ENCODE results near the gene S100A8.
A peak's percentile ranks its signal among the peaks of the same experiment; 100 is the strongest.
"Not testable (repeated sequence)": the region's sequence is repeated elsewhere in the genome, so short reads cannot be mapped to it uniquely, and the experiment has no call there.

Gene S100A8

DNA sequence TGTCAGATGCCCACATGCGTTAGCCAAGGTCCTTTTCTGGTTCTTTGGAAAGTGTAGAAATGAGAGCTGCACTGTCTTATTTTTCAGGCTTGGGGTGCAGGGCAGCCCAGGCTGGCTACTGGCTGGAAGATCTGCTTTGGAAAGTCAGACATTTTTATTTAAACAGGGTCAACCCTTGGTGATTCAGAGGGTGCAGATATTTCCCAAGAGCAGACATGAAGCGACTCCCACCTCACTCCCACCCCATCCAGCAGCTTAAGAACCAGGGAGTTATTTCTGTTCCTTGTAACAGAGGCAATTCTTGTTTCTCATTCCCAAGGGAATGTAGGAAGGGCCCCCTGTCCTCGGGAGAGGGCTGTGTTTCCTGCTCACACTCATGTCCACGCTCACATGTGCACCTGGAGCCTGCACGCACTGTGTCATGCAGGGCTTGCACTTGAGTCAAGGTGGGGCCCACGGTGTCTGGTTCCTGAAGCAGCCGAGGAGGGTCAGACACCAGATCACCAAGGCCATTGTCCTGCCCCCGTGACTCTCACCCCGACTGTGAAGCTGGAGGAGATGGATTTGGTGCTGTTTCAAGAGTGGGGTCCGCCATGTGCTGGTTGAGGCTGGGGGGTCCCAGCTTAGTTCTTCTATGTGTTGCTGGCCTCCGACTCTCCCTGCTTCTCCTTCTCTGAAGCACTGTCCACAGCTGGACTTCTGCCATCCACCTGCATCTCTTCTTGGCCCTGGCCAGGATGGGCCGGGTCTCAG is 26.4 kb upstream of the S100A8 start:
- no peak for DNase-seq (ENCODE audit: low read depth in 1 of 2, low spot score in 1 of 2)

DNA sequence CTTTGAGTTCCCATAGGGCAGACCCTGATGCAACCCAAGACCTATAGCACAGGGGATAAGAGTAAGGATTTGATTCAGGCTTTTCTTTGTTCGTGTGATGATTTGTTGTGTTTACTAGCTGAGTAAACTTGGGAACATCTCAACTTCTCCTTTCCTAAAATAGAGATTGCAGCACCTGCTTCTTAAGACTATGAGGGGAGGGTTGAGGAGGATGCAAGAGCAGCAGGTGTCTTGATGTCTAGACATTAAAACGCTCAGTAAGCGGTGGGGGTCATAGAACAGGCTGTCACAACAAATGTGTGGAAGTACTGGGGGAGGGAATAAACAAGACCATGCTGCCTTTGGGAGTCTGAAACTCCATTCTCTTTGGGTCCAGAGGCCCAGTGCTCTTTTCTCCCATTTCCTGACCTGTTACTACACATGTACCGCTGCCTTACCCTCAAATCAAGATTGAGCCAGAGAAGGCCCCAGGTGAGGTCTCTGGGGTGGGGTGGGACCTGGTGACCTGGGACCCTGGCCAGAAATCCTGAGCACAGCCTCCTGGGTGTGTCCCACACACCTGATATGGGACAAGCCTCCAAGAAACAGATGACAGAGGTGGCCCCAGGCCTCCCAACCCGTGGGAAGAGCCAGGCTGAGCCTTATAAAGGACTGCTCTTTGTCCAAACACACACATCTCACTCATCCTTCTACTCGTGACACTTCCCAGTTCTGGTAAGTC is 25.1 kb upstream of the S100A8 start, which contains the start of gene S100A7A:
Gene S100A7A, plus strand, starts transcription at position 671 of the 721 bp plus-strand sequence. CDS start 1,563 bp downstream, outside the sequence.
- no peak for DNase-seq (ENCODE audit: low read depth in 1 of 2, low spot score in 1 of 2)

DNA sequence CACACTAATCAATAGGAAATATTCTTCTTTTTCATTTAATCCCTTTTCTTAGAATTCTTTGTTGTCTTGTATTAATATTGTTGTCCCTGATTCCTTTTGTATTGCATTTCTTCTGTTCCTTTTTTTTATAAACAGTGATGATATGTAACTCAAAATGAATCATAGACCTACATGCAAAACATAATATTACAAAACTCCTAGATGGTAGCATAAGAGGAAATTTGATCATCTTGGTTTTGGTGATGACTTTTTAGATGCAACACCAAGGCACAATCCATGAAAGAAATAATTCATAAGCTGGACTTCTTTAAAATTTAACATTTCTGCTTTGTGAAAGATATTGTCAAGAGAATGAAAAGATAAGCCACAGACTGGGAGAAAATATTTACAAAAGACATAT is 23.1 kb upstream of the S100A8 start:
- not testable (repeated sequence) for DNase-seq (ENCODE audit: low read depth in 1 of 2, low spot score in 1 of 2)

DNA sequence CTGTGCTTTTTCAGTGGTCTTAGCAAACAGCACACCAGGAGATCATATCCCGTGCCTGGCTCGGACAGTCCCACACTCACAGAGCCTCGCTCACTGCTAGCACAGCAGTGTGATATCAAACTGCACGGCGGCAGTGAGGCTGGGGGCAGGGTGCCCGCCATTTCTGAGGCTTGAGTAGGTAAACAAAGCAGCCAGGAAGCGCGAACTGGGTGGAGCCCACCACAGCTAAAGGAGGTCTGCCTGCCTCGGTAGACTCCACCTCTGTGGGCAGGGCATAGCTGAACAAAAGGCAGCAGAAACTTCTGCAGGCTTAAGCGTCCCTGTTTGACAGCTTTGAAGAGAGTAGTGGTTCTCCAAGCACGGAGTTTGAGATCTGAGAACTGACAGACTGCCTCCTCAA is 16.4 kb upstream of the S100A8 start:
- DNase-seq (ENCODE audit: low read depth in 1 of 2, low spot score in 1 of 2): not testable (repeated sequence)

GRCh38 chr1:153405825-153406599 is 15.1 kb upstream of the S100A8 start:
- not testable (repeated sequence) for DNase-seq (ENCODE audit: low read depth in 1 of 2, low spot score in 1 of 2)

DNA sequence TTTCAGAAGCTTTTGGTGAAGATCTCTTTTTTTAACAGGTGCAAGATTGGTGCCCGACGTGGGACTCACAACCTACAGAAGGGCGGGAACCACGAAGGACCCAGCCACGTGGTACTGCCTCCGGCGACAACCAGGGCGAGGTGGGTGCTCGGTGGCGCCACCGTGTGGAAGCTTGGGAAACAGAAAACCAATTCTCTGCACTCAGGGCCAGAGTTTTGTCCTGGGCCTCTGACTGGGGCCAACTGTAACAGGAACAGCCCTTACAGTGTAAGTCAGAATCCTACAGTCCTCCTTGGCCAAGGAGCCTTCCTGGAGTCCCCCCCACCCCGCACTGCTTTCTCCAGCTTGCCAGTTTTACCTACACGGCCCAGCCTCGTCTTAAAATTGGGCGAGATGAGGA is 13.9 kb upstream of the S100A8 start:
- peak; percentile 18 to 50 for DNase-seq (ENCODE audit: low read depth in 1 of 2, low spot score in 1 of 2)

DNA sequence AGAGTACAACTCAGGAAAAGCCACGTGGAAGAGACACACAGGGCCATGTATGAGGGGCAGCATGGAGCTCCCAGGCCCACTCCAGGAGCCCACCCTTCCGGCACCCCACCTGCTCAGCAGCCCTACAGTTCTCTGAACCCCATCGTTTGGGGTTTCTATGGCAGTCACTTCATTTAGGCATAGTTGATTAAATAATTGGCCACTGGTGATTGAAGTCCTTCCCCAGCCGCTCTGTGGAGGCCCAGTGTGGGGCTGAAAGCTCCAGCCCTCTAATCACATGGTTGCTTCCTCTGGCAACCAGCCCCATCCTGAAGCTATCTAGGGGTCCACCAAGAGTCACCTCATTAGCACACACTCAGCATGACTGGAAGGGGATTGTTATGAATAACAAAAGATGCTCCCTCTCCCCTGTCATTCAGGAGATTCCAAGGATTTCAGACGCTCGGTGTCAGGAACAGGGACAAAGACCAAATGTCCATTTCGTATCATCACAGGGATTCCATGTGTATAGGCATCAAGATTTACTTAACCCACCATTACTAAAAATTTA is 13.3 kb upstream of the S100A8 start:
- no peak for DNase-seq (ENCODE audit: low read depth in 1 of 2, low spot score in 1 of 2)

DNA sequence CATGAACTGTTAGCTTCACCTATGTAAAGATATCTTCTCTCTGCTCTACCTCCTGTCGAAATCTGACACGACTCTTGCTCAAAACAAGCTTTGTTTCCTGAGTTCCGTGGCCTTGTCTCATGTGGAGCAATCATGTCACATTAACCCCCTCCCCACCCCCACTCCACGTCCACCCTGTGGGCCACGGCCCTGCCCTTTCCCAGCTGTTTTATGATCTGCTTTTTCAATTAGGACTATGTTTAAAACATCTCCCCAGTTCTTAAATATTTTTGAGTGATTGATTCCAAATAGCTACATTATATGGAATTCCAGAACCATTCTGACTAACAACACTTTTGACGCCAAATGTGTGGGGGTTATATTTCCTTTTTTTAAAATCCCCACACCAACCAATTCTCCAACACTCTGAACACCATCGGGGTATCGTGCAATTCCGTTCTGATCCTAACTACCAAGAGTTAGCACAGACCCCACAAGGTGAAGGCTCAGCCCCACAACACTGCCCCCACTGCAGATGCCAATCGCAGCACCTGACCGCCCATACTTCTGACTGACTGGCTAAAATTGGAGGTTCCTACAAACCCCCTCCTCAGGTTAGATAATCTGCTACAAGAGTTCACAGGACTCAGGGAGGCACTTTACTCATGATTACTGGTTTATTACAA is 12.7 kb upstream of the S100A8 start:
- no peak for DNase-seq (ENCODE audit: low read depth in 1 of 2, low spot score in 1 of 2)

DNA sequence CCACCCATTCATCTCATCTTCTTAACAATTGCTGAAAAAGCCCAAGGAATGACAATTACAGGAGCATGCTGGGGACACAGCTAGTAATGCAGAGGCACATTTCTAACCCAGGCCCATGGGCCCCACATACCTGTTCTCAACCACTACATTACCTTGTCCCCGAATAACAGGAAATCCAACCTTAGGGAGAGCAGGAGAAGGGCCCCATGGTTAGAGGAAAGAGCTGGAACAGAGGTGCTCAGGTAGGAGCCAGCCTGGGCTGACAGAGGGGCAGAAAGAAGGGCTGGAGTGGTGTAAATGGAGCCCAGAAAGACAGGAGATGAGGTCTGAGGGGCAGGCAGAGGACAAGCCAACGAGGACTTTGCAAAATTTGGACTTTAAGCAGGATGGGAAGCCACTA is 11.4 kb upstream of the S100A8 start:
- no peak for DNase-seq (ENCODE audit: low read depth in 1 of 2, low spot score in 1 of 2)

- no peak for DNase-seq (ENCODE audit: low read depth in 1 of 2, low spot score in 1 of 2)
These were observed 10.6 kb upstream of the S100A8 start for GRCh38 chr1:153401461-153401860.

DNA sequence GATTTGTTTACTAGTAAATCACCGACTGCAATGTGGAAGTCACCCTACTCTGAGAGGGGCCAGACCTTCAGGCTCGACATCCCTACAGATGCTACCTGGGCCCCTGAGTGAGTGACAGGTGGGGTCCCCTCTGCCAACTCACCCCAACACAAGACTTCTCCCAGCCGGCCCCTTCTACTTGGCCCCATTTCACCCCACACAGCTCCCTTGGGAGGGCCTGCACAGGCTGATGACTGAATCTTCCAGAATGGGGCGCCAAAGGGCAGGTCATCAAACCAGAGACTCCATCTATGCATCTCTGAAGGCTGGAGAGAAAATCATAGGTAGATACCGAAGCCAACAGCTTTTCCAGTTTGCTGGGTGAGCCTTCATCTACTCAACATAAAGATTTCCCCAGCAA is 9.4 kb upstream of the S100A8 start:
- no peak for DNase-seq (ENCODE audit: low read depth in 1 of 2, low spot score in 1 of 2)

DNA sequence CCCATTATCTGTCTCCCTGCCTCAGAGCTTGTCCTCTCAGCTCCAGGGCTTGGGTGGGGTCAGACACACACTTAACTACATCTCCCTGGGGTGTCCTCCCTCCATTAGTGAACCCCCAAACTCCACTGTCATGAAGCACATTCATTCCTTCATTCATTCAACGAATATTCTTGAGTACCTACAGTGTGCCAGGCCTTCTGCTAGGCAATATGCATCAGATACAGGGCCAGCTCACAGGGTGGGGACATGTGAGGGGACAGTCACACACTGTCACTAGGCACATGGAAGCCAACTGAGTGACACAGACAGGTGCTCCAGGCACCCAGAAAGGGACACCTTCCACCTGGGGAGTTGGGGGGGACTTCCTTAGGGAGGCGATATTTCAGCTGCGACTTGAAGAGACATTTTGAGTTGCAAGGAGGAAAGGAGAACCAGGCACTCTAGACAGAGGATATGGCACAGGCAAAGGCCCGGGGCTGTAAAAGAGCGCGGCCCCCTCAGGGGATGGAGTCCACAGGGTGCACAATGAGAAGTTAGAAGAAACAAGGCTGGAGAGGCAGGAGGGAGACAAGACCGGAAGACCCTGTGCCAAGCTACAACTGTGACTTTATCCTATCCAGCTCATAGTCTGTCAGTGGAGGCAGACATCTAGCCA is 8.7 kb upstream of the S100A8 start:
- no peak for DNase-seq (ENCODE audit: low read depth in 1 of 2, low spot score in 1 of 2)

DNA sequence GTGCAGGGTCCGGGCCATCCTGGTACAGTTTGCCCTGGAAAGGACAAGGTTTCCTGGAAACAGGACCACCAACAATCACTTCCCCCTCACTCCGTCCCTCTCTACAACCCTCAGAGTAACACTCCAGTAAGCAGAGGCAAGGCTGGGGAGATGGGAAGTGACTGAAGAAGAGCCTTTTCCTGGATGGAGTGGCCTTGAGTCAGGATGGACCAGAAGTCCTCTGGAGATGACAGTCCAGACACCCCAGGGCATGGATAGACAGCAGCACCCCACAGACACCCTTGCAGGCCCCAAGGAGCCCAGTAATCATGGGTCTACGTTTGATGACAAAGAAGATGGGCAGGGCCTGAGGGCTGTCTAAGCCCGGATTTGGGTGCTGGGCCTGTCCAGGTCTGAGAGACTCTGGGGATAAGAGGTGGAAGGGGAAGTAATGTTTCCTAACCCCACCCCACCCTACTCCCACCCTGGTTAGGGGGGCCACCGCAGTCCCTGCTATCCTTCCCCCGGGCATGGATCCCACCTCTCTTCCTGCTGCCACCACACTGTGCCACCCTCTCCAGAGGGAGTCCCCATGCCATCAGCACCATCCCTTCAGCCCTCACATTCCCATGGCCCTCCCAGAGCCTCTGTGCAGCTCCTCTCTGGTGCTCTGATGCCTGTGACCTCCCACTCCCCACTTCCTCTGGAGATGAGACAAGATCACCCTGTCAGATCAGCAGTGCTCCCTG is 7.2 kb upstream of the S100A8 start:
- no peak for DNase-seq (ENCODE audit: low read depth in 1 of 2, low spot score in 1 of 2)

- no peak for DNase-seq (ENCODE audit: low read depth in 1 of 2, low spot score in 1 of 2)
These were observed 6.4 kb upstream of the S100A8 start for GRCh38 chr1:153397051-153397923.

DNA sequence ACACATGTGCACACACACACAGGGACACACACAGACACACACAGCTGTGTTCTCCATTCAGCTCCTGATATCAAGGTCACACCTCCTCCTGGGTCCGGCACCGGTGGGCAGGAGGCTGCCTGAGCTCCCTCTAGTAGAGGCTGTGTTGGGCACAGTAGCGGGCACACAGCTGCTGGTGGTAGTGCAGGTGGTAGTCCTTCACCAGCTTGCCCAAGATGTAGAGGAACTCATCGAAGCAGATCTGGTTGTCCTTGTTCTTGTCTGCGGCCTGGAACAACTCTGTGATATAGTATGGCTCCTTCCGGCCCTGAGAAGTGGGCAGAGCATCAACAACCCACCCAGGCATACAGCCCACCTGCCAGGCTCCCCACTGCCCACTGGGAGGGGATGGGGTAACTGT is 5.6 kb upstream of the S100A8 start:
- DNase-seq (ENCODE audit: low read depth in 1 of 2, low spot score in 1 of 2): no peak

DNA sequence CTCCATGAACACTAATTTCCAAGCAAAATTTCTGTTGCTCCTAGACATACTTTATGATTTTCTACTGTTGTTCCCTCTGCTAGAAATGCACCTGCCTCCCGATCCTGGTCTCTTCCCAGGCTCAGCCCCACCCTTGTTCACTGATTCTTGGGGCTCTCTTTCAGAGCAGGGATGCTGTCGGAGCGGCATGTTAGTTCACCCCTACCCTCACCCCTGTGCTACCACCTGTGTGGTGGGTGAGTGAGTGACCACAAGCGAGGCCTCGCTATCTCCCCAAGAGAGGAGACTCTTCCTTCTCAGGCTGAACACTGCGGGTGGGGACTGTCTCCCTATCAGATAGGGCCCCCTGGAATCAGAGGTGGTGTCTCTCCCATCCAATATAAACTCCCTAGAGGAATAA is 4.9 kb upstream of the S100A8 start:
- no peak for DNase-seq (ENCODE audit: low read depth in 1 of 2, low spot score in 1 of 2)

DNA sequence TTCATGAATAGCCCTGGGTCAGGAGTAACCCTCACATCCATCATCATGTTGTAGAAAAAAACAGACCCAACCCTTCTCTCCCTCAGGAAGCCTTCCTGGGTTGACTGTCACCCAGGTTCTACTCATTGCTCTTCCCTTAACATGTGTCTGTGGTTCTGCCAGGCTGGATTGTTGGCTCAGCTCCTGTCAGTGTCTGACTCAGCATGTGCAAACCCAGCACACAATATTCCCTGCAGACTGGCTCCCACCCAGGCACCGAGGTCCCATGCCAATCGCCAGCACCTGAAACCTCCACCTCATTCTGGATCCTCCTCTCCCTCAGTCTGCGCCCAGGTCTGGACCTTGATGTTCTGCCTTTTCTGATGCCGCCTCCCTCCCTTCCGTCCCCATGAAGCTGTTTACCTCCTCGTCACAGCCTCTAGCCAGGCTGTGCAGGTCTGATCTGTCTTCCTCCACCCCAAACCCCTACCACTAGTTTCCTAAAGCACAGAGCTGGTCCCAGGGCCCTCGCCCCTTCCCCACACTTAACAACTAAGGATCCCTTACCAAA is 4.3 kb upstream of the S100A8 start:
- no peak for DNase-seq (ENCODE audit: low read depth in 1 of 2, low spot score in 1 of 2)

- DNase-seq (ENCODE audit: low read depth in 1 of 2, low spot score in 1 of 2): no peak
These were observed 3.5 kb upstream of the S100A8 start for GRCh38 chr1:153394391-153394790.

GRCh38 chr1:153393926-153394325 is 3.1 kb upstream of the S100A8 start:
- DNase-seq (ENCODE audit: low read depth in 1 of 2, low spot score in 1 of 2): no peak
